Esophagus muscularis mucosa (tissue), 4 donors: Measurements from ENCODE around the gene CSGALNACT2. TPM values are rescaled to one million over a fixed set of nuclear protein-coding genes. Genes with fewer than 3 reads are reported as not detected.

Experiments used
- DNase-seq: peaks from one replicate; pipeline ENCODE4 v3.0.0-alpha.2; 2017; ENCODE audit errors: extremely low spot score
- H3K27ac ChIP-seq, 4 donors: fragments of 200-600 bp; sonication (generic); replicated peaks in 1 of 4; 1 replicate in 3 of 4; 2 replicates in 1 of 4; pipeline ENCODE4 v1.5.1; 2016 to 2019; ENCODE audit warnings: mild to moderate bottlenecking in 1 of 4
- H3K27me3 ChIP-seq, 4 donors: fragments of 200-600 bp; sonication (generic); one replicate each; pipeline versions ENCODE4 v1.5.1 to v1.6.0; 2016 to 2019
- H3K36me3 ChIP-seq, 4 donors: fragments of 200-600 bp; sonication (generic); one replicate each; pipeline ENCODE4 v1.5.1; 2016 to 2019
- H3K4me1 ChIP-seq, 4 donors: fragments of 200-600 bp; sonication (generic); one replicate each; pipeline ENCODE4 v1.5.1; 2016 to 2019
- H3K4me3 ChIP-seq, 4 donors: fragments of 200-600 bp; sonication (generic); 1 replicate in 2 of 4; 2 replicates in 2 of 4; pipeline ENCODE4 v1.5.1; 2016 to 2019; ENCODE audit warnings: mild to moderate bottlenecking in 4 of 4, moderate library complexity in 1 of 4
- H3K9me3 ChIP-seq, 4 donors: fragments of 200-600 bp; sonication (generic); 1 replicate in 3 of 4; 2 replicates in 1 of 4; pipeline ENCODE4 v1.5.1; 2016 to 2019
- CTCF ChIP-seq, 3 experiments: fragments of 200-600 bp in 2 of 3; fragments of 450-650 bp in 1 of 3; sonication (generic) in 2 of 3; IDR thresholded peaks; one replicate each; pipeline ENCODE4 v1.5.1; 2017 to 2019; ENCODE audit warnings: antibody characterized with exemption in 3 of 3, mild to moderate bottlenecking in 2 of 3, moderate library complexity in 1 of 3
- EP300 ChIP-seq: sonication (generic); formaldehyde crosslinking; IDR thresholded peaks from one replicate; pipeline ENCODE4 v1.6.1; 2017; ENCODE audit warnings: antibody characterized with exemption
- POLR2A ChIP-seq: fragments of 450-650 bp; IDR thresholded peaks from one replicate; pipeline ENCODE4 v1.6.1; 2017; ENCODE audit warnings: antibody characterized with exemption, moderate library complexity, mild to moderate bottlenecking, low read depth
- POLR2AphosphoS5 ChIP-seq, 2 donors: sonication (generic); formaldehyde crosslinking; IDR thresholded peaks; one replicate each; pipeline ENCODE4 v1.6.1; 2017; ENCODE audit warnings: antibody characterized with exemption in 2 of 2
- WGBS: methylation state at CpG from one replicate; pipeline ENCODE4 v1.1.5; 2018; 5-methylcytosine and 5-hydroxymethylcytosine counted together
- intact Hi-C: fragments of 100-400 bp; cut with DNase I; formaldehyde crosslinking; loops from one replicate; pipeline ENCODE4 v1.15.1; 2023
- total RNA-seq, 4 donors: library from RNA; depleted of rRNA; stranded (reverse); fragments of >200 nt; gene quantifications; one replicate each; pipeline versions ENCODE4 v1.1.0 to v1.2.1, GENCODE V29; 2016

Gene CSGALNACT2
- total RNA-seq, 4 donors from 2014 or later: 25.6 to 39.5 (median 33.9) TPM

- TF ChIP-seq POLR2A: no peak
- TF ChIP-seq CTCF (IDR thresholded peaks at IDR 0.05): peak in 2 of 3 experiments; percentile 12 to 20
- WGBS: 47% methylated on average over 2 of the region's 2 CpGs
Observed at GRCh38 chr10:43170491-43170890, 32.2 kb downstream of the CSGALNACT2 start.

GRCh38 chr10:43172645-43173044, 34.4 kb downstream of the CSGALNACT2 start:
- intact Hi-C loops: no loop called here
- TF ChIP-seq CTCF (IDR thresholded peaks at IDR 0.05) (no peak), POLR2AphosphoS5 (IDR thresholded peaks at IDR 0.05) (no peak), POLR2A (no peak), EP300 (no peak)
- peaks cover 4 to 23% (median 20%) of the 10 kb centered on the region in 4 donors for H3K4me1 ChIP-seq
- H3K36me3 ChIP-seq: peaks cover 7 to 79% (median 35%) of the 10 kb centered on the region in 4 donors
- H3K4me3 ChIP-seq: no peak overlapping the region
- H3K9me3 ChIP-seq: no peaks in the 10 kb centered on the region
- no peak for DNase-seq
- peak overlapping the region; percentile 62 to 69 (median 68) for H3K27ac ChIP-seq
- no peaks in the 10 kb centered on the region for H3K27me3 ChIP-seq
- 82% methylated on average over 5 of the region's 5 CpGs for WGBS

More at GRCh38 chr10:43170491-43170890, 32.2 kb downstream of the CSGALNACT2 start:
- DNase-seq: no peak
- peaks cover 0 to 63% (median 18%) of the 10 kb centered on the region in 4 donors for H3K36me3 ChIP-seq
- no peaks in the 10 kb centered on the region for H3K27me3 ChIP-seq
- H3K4me1 ChIP-seq: peaks cover 4 to 23% (median 20%) of the 10 kb centered on the region in 4 donors
- intact Hi-C loops: no loop called here
- H3K4me3 ChIP-seq: no peak overlapping the region
- peak overlapping the region; percentile 62 to 69 (median 68) for H3K27ac ChIP-seq
- H3K9me3 ChIP-seq: no peaks in the 10 kb centered on the region

GRCh38 chr10:43173120-43173519, 34.9 kb downstream of the CSGALNACT2 start:
- H3K36me3 ChIP-seq: peaks cover 7 to 82% (median 39%) of the 10 kb centered on the region in 4 donors
- 89% methylated on average over 1 of the region's 1 CpG for WGBS
- DNase-seq: no peak
- H3K27me3 ChIP-seq: no peaks in the 10 kb centered on the region
- TF ChIP-seq POLR2A: no peak
- TF ChIP-seq POLR2AphosphoS5 (IDR thresholded peaks at IDR 0.05): no peak
- no peak for TF ChIP-seq EP300
- TF ChIP-seq CTCF (IDR thresholded peaks at IDR 0.05): no peak
- intact Hi-C loops: no loop called here
- peaks cover 0 to 2% (median 0%) of the 10 kb centered on the region in 4 donors for H3K9me3 ChIP-seq
- H3K27ac ChIP-seq: peak overlapping the region in 3 of 4 donors; percentile 62 to 69 (median 68)
- peaks cover 4 to 23% (median 20%) of the 10 kb centered on the region in 4 donors for H3K4me1 ChIP-seq
- no peak overlapping the region for H3K4me3 ChIP-seq

GRCh38 chr10:43174969-43175368, 36.7 kb downstream of the CSGALNACT2 start:
- WGBS: 92% methylated on average over 6 of the region's 6 CpGs
- DNase-seq: no peak
- TF ChIP-seq EP300: no peak
- no peak for TF ChIP-seq POLR2A
- TF ChIP-seq CTCF (IDR thresholded peaks at IDR 0.05): no peak
- TF ChIP-seq POLR2AphosphoS5 (IDR thresholded peaks at IDR 0.05): no peak
- H3K9me3 ChIP-seq: peaks cover 0 to 5% (median 0%) of the 10 kb centered on the region in 4 donors
- H3K4me1 ChIP-seq: peaks cover 4 to 23% (median 20%) of the 10 kb centered on the region in 4 donors
- peaks cover 7 to 81% (median 47%) of the 10 kb centered on the region in 4 donors for H3K36me3 ChIP-seq
- H3K27me3 ChIP-seq: no peaks in the 10 kb centered on the region
- intact Hi-C loops: no loop called here
- H3K4me3 ChIP-seq: no peak overlapping the region
- H3K27ac ChIP-seq: no peak overlapping the region

- Histone ChIP-seq H3K4me3 (no peak overlapping the region), H3K9me3 (peaks cover 0 to 5% (median 0%) of the 10 kb centered on the region in 4 donors), H3K27me3 (no peaks in the 10 kb centered on the region), H3K36me3 (peaks cover 13 to 85% (median 54%) of the 10 kb centered on the region in 4 donors), H3K27ac (no peak overlapping the region), H3K4me1 (peaks cover 4 to 19% (median 18%) of the 10 kb centered on the region in 4 donors)
- no peak for DNase-seq
- intact Hi-C loops: no loop called here
- TF ChIP-seq POLR2A (no peak), EP300 (no peak), POLR2AphosphoS5 (IDR thresholded peaks at IDR 0.05) (no peak), CTCF (IDR thresholded peaks at IDR 0.05) (no peak)
- WGBS: 96% methylated on average over 3 of the region's 3 CpGs
Observed at GRCh38 chr10:43176271-43176670, 38.0 kb downstream of the CSGALNACT2 start.
